ENCODE results near the gene CXCL14. TPM values are rescaled to one million over a fixed set of nuclear protein-coding genes. Genes with fewer than 3 reads are reported as not detected.

Gene CXCL14
- total RNA-seq, 4 donors from 2014 or later: 0.42 to 4.0 (median 2.6) TPM

GRCh38 chr5:135566422-135567400, 12.1 kb downstream of the CXCL14 start:
- Histone ChIP-seq H3K4me1 (no peaks in the 10 kb centered on the region), H3K36me3 (no peaks in the 10 kb centered on the region), H3K27ac (replicated peaks in 1 of 4) (no peak overlapping the region), H3K27me3 (peaks cover 0 to 22% (median 0%) of the 10 kb centered on the region in 4 donors), H3K9me3 (no peaks in the 10 kb centered on the region), H3K4me3 (no peak overlapping the region)
- intact Hi-C loops (cut with DNase I): loop anchor here (10.0 kb wide), 1 partner anchor 638 kb away; no protein-coding TSS in a partner anchor
- DNase-seq (ENCODE audit: extremely low spot score): no peak
- no peak for TF ChIP-seq CTCF (IDR thresholded peaks at IDR 0.05)
- no peak for TF ChIP-seq POLR2A (IDR thresholded peaks at IDR 0.05; ENCODE audit: low read depth)
- no peak for TF ChIP-seq EP300 (IDR thresholded peaks at IDR 0.05)
- TF ChIP-seq POLR2AphosphoS5 (IDR thresholded peaks at IDR 0.05): no peak
- 77% methylated on average over 16 of the region's 16 CpGs for WGBS

- no peak for DNase-seq (ENCODE audit: extremely low spot score)
- Histone ChIP-seq H3K4me3 (no peak overlapping the region), H3K4me1 (peaks cover 0 to 3% (median 1%) of the 10 kb centered on the region in 4 donors), H3K36me3 (no peaks in the 10 kb centered on the region), H3K27ac (replicated peaks in 1 of 4) (no peak overlapping the region), H3K27me3 (peaks cover 0 to 22% (median 0%) of the 10 kb centered on the region in 4 donors), H3K9me3 (no peaks in the 10 kb centered on the region)
- TF ChIP-seq CTCF (IDR thresholded peaks at IDR 0.05) (peak; percentile 66 to 88 (median 68)), POLR2A (IDR thresholded peaks at IDR 0.05; ENCODE audit: low read depth) (no peak)
- WGBS: 29% methylated on average over 16 of the region's 16 CpGs
- intact Hi-C loops (cut with DNase I): loop anchor here (10.0 kb wide), 1 partner anchor 639 kb away; no protein-coding TSS in a partner anchor
Measured at GRCh38 chr5:135565725-135566421, 12.9 kb downstream of the CXCL14 start.

GRCh38 chr5:135565266-135565665, 13.5 kb downstream of the CXCL14 start:
- DNase-seq (ENCODE audit: extremely low spot score): no peak
- intact Hi-C loops (cut with DNase I): loop anchor here (10.0 kb wide), 1 partner anchor 640 kb away; no protein-coding TSS in a partner anchor
- H3K36me3 ChIP-seq: no peaks in the 10 kb centered on the region
- H3K27ac ChIP-seq (replicated peaks in 1 of 4): no peak overlapping the region
- peaks cover 0 to 28% (median 0%) of the 10 kb centered on the region in 4 donors for H3K27me3 ChIP-seq
- H3K4me1 ChIP-seq: peaks cover 0 to 7% (median 1%) of the 10 kb centered on the region in 4 donors
- no peak for TF ChIP-seq CTCF (IDR thresholded peaks at IDR 0.05)
- TF ChIP-seq POLR2AphosphoS5 (IDR thresholded peaks at IDR 0.05): no peak
- no peak for TF ChIP-seq POLR2A (IDR thresholded peaks at IDR 0.05; ENCODE audit: low read depth)
- TF ChIP-seq EP300 (IDR thresholded peaks at IDR 0.05): no peak
- WGBS: 84% methylated on average over 6 of the region's 6 CpGs
- H3K4me3 ChIP-seq: no peak overlapping the region
- H3K9me3 ChIP-seq: no peaks in the 10 kb centered on the region

- intact Hi-C loops (cut with DNase I): loop anchor here (10.0 kb wide), 1 partner anchor 640 kb away; no protein-coding TSS in a partner anchor
- TF ChIP-seq POLR2AphosphoS5 (IDR thresholded peaks at IDR 0.05): no peak
- no peak for DNase-seq (ENCODE audit: extremely low spot score)
- Histone ChIP-seq H3K4me1 (peaks cover 0 to 7% (median 1%) of the 10 kb centered on the region in 4 donors), H3K27me3 (peaks cover 0 to 29% (median under 1%) of the 10 kb centered on the region in 4 donors), H3K4me3 (no peak overlapping the region), H3K36me3 (no peaks in the 10 kb centered on the region), H3K27ac (replicated peaks in 1 of 4) (no peak overlapping the region), H3K9me3 (no peaks in the 10 kb centered on the region)
- WGBS: 90% methylated on average over 5 of the region's 5 CpGs
Measured at GRCh38 chr5:135564331-135564730, 14.5 kb downstream of the CXCL14 start.

- no peaks in the 10 kb centered on the region for H3K36me3 ChIP-seq
- WGBS: 88% methylated on average over 6 of the region's 6 CpGs
- TF ChIP-seq CTCF (IDR thresholded peaks at IDR 0.05): no peak
- no peak for TF ChIP-seq POLR2AphosphoS5 (IDR thresholded peaks at IDR 0.05)
- no peak overlapping the region for H3K4me3 ChIP-seq
- DNase-seq (ENCODE audit: extremely low spot score): no peak
- no peak overlapping the region for H3K27ac ChIP-seq (replicated peaks in 1 of 4)
- peaks cover 0 to 45% (median 2%) of the 10 kb centered on the region in 4 donors for H3K27me3 ChIP-seq
- intact Hi-C loops (cut with DNase I): loop anchor here (2.0 to 10.0 kb wide), 2 partner anchors 270 to 644 kb away; no protein-coding TSS in a partner anchor
- H3K4me1 ChIP-seq: peaks cover 0 to 7% (median 1%) of the 10 kb centered on the region in 4 donors
- no peaks in the 10 kb centered on the region for H3K9me3 ChIP-seq
Measured at GRCh38 chr5:135561266-135561665, 17.5 kb downstream of the CXCL14 start.
